Measurements from ENCODE around the gene RBMS1. TPM values are rescaled to one million over a fixed set of nuclear protein-coding genes. Genes with fewer than 3 reads are reported as not detected.

Gene RBMS1
- total RNA-seq, 2 donors from 2014 or later: 18.8 to 22.8 TPM

DNA sequence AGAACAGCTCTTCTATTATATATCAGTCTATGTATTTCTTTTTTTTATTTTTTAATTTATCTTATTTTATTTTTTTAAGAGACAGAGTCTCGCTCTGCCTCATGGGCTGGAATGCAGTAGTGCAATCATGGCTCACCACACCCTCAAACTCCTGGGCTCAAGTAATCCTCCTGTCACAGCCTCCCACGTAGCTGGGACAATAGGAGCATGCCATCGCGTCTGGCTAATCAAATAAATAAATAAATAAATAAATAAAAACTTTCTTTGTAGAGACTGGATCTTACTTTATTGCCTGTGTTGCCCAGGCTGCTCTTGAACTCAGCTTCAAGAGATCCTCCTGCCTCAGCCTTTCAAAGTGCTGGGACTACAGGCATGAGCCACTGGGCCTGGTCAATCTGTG lies 117.0 kb downstream of the RBMS1 start:
- H3K36me3 ChIP-seq: no peaks in the 10 kb centered on the region
- H3K4me3 ChIP-seq: no peak overlapping the region
- DNase-seq (ENCODE audit: low spot score): no peak
- no peak overlapping the region for H3K27ac ChIP-seq
- no peak for TF ChIP-seq POLR2AphosphoS5 (IDR thresholded peaks at IDR 0.05)
- TF ChIP-seq POLR2A (IDR thresholded peaks at IDR 0.05): no peak
- TF ChIP-seq, protein P1, sequence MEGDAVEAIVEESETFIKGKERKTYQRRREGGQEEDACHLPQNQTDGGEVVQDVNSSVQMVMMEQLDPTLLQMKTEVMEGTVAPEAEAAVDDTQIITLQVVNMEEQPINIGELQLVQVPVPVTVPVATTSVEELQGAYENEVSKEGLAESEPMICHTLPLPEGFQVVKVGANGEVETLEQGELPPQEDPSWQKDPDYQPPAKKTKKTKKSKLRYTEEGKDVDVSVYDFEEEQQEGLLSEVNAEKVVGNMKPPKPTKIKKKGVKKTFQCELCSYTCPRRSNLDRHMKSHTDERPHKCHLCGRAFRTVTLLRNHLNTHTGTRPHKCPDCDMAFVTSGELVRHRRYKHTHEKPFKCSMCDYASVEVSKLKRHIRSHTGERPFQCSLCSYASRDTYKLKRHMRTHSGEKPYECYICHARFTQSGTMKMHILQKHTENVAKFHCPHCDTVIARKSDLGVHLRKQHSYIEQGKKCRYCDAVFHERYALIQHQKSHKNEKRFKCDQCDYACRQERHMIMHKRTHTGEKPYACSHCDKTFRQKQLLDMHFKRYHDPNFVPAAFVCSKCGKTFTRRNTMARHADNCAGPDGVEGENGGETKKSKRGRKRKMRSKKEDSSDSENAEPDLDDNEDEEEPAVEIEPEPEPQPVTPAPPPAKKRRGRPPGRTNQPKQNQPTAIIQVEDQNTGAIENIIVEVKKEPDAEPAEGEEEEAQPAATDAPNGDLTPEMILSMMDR (IDR thresholded peaks at IDR 0.05): no peak
- no peaks in the 10 kb centered on the region for H3K4me1 ChIP-seq (replicated peaks)
- no peaks in the 10 kb centered on the region for H3K27me3 ChIP-seq (replicated peaks; ENCODE audit: insufficient read depth)
- 76% methylated on average over 4 of the region's 4 CpGs for WGBS
- intact Hi-C loops (cut with DNase I): no loop called here
- H3K9me3 ChIP-seq: no peaks in the 10 kb centered on the region

DNA sequence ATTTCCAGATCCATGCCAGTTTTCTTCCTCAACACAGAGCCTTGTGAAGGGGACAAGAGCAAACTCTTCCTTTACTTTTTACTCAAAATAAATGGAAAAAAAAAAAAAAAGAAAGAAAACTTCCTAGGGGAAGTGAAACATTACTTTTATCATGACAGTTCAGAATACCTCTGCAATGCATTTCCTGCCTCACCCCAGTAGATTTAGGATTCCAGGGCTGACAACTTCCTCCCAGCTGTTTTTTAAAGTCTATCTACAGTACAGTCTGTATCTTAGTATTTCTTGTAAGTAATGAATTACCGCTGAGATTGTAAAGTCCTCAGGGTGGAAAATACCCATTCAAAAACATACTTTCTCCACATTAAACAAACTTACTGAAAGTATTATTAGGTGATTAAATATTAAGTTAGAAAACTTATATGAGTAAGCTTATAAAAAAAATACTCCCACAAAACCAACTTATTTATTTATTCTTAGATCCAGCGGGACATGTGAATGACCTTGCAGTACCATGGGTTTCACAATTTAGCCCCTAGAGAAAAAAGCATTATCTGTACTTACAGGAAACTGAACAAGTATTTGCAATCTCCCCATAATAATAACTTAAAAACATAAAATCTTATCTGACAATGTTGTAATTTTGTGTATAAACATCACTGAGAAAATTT lies 117.7 kb downstream of the RBMS1 start:
- no peaks in the 10 kb centered on the region for H3K4me1 ChIP-seq (replicated peaks)
- no peak overlapping the region for H3K27ac ChIP-seq
- no peak for DNase-seq (ENCODE audit: low spot score)

DNA sequence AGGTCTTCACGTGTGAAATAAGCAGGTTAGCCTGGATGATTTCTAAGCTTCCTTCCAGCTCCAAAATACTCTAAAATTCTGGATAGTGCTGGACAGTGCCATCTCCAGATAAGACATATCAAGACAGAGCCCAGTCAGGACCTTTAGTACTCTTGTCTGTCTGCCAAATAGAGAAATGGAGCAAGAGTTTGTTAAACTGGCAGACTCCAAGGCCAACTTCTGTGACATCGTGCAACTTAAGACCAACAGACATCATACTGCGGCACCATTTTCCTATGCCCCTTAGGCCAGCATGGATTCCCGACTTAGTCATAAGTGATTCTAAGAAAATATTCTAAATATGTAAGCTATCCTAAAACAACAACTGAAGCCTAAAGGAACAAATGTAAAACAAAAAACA lies 118.6 kb downstream of the RBMS1 start:
- H3K4me1 ChIP-seq (replicated peaks): no peaks in the 10 kb centered on the region
- H3K9me3 ChIP-seq: no peaks in the 10 kb centered on the region
- H3K27me3 ChIP-seq (replicated peaks; ENCODE audit: insufficient read depth): no peaks in the 10 kb centered on the region
- no peaks in the 10 kb centered on the region for H3K36me3 ChIP-seq
- 90% methylated on average over 4 of the region's 4 CpGs for WGBS
- DNase-seq (ENCODE audit: low spot score): no peak
- H3K4me3 ChIP-seq: no peak overlapping the region
- TF ChIP-seq, protein P1 (IDR thresholded peaks at IDR 0.05): no peak
- TF ChIP-seq POLR2A (IDR thresholded peaks at IDR 0.05): no peak
- no peak for TF ChIP-seq POLR2AphosphoS5 (IDR thresholded peaks at IDR 0.05)
- H3K27ac ChIP-seq: no peak overlapping the region
- intact Hi-C loops (cut with DNase I): no loop called here

More for the DNA sequence above, 117.7 kb downstream of the RBMS1 start:
- no peak overlapping the region for H3K4me3 ChIP-seq
- 35% methylated on average over 2 of the region's 2 CpGs for WGBS
- no peak for TF ChIP-seq POLR2A (IDR thresholded peaks at IDR 0.05)
- TF ChIP-seq, protein P1 (IDR thresholded peaks at IDR 0.05): no peak
- TF ChIP-seq POLR2AphosphoS5 (IDR thresholded peaks at IDR 0.05): no peak
- intact Hi-C loops (cut with DNase I): no loop called here
- H3K36me3 ChIP-seq: no peaks in the 10 kb centered on the region
- no peaks in the 10 kb centered on the region for H3K27me3 ChIP-seq (replicated peaks; ENCODE audit: insufficient read depth)
- no peaks in the 10 kb centered on the region for H3K9me3 ChIP-seq

DNA sequence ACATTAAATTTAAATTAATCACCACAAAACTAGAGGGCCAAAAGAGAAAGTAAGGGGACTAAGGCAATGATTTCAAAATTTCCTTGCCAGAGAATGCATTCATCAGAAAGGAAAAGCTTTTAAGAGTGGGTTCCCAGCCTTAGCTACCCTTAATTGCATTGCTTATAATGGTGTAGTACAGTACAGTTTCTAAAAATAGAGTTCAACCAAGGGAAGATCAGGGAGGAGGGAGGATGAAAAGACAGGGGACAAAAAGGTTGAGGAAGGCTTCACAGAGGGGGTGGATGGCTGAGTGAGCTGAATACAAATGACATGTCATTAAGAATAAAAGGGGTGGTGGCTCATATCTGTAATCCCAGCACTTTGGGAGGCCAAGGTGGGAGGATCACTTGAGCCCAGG lies 119.9 kb downstream of the RBMS1 start:
- no peaks in the 10 kb centered on the region for H3K9me3 ChIP-seq
- H3K27ac ChIP-seq: no peak overlapping the region
- H3K4me1 ChIP-seq (replicated peaks): no peaks in the 10 kb centered on the region
- H3K36me3 ChIP-seq: no peaks in the 10 kb centered on the region
- no peak for DNase-seq (ENCODE audit: low spot score)
- intact Hi-C loops (cut with DNase I): no loop called here
- no peaks in the 10 kb centered on the region for H3K27me3 ChIP-seq (replicated peaks; ENCODE audit: insufficient read depth)
- TF ChIP-seq POLR2A (IDR thresholded peaks at IDR 0.05) (no peak), POLR2AphosphoS5 (IDR thresholded peaks at IDR 0.05) (no peak)
- TF ChIP-seq, protein P1 (IDR thresholded peaks at IDR 0.05): no peak
- no peak overlapping the region for H3K4me3 ChIP-seq

DNA sequence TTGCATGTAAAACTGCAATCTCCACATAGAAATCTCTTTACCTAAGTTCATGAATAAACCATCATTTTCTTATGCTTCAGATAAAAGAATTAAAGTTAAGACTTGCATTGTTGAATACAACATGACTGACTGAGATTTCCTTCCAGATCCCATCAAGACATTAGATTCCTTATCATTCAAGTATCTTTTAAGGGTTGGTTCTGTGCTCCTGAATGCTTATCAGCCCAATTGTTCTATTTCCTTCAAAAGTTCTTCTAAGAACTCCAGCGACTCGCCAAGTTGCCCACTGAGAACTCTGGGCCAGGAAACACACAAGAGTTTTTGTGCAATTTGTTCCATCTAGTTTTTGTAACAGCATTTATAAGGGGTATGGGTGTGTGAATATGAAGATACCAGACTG lies 120.3 kb downstream of the RBMS1 start:
- no peak for DNase-seq (ENCODE audit: low spot score)
- TF ChIP-seq POLR2AphosphoS5 (IDR thresholded peaks at IDR 0.05) (no peak), POLR2A (IDR thresholded peaks at IDR 0.05) (no peak)
- TF ChIP-seq, protein P1 (IDR thresholded peaks at IDR 0.05): no peak
- no peaks in the 10 kb centered on the region for H3K4me1 ChIP-seq (replicated peaks)
- H3K27ac ChIP-seq: no peak overlapping the region
- no peak overlapping the region for H3K4me3 ChIP-seq
- H3K36me3 ChIP-seq: no peaks in the 10 kb centered on the region
- no peaks in the 10 kb centered on the region for H3K27me3 ChIP-seq (replicated peaks; ENCODE audit: insufficient read depth)
- intact Hi-C loops (cut with DNase I): no loop called here
- 92% methylated on average over 2 of the region's 2 CpGs for WGBS
- H3K9me3 ChIP-seq: no peaks in the 10 kb centered on the region
